CD14-positive monocyte (primary cell): ENCODE data around the gene TRIM3. TPM values are rescaled to one million over a fixed set of nuclear protein-coding genes. Genes with fewer than 3 reads are reported as not detected.

Experiments used
- DNase-seq, 3 donors: peaks; one replicate each; pipeline ENCODE4 v3.0.0-alpha.2; 2011 to 2022
- H2AFZ ChIP-seq: 2 replicates; pipeline ENCODE4 v1.6.0; 2012; ENCODE audit warnings: mild to moderate bottlenecking, low read depth, low read length, inconsistent platforms; ENCODE audit not compliant: insufficient read depth, poor library complexity, severe bottlenecking
- H3K27ac ChIP-seq, 2 donors: 1 replicate in 1 of 2; 2 replicates in 1 of 2; pipeline ENCODE4 v1.5.1; 2012 to 2013; ENCODE audit warnings: low read length in 2 of 2, control low read depth in 1 of 2, inconsistent platforms in 1 of 2, low read depth in 1 of 2, mild to moderate bottlenecking in 1 of 2
- H3K27me3 ChIP-seq, 2 donors: one replicate each; pipeline versions ENCODE4 v1.6.0 to v1.6.1; 2011 to 2013; ENCODE audit warnings: low read length in 2 of 2; ENCODE audit not compliant: control insufficient read depth in 2 of 2, insufficient read depth in 2 of 2
- H3K36me3 ChIP-seq, 2 donors: replicated peaks in 1 of 2; 1 replicate in 1 of 2; 2 replicates in 1 of 2; pipeline versions ENCODE4 v1.5.1 to v1.6.1; 2012 to 2013; ENCODE audit warnings: low read length in 2 of 2, control low read depth in 1 of 2, inconsistent platforms in 1 of 2, mild to moderate bottlenecking in 1 of 2; ENCODE audit not compliant: insufficient read depth in 2 of 2, control insufficient read depth in 1 of 2
- H3K4me1 ChIP-seq, 2 donors: 1 replicate in 1 of 2; 2 replicates in 1 of 2; pipeline versions ENCODE4 v1.5.1 to v1.6.1; 2012 to 2013; ENCODE audit warnings: low read length in 2 of 2, control low read depth in 1 of 2, inconsistent platforms in 1 of 2, mild to moderate bottlenecking in 1 of 2, moderate library complexity in 1 of 2; ENCODE audit not compliant: insufficient read depth in 2 of 2, control insufficient read depth in 1 of 2
- H3K4me2 ChIP-seq: replicated peaks from 2 replicates; pipeline ENCODE3; 2012; ENCODE audit warnings: low read length, moderate library complexity, mild to moderate bottlenecking; ENCODE audit not compliant: poor library complexity, severe bottlenecking; ENCODE audit errors: extremely low read depth
- H3K4me3 ChIP-seq, 3 experiments: fragments of 200-600 bp in 1 of 3; sonication (generic) in 1 of 3; replicated peaks in 1 of 3; 1 replicate in 2 of 3; 2 replicates in 1 of 3; pipeline ENCODE4 v1.5.1; 2011 to 2013; ENCODE audit warnings: low read length in 3 of 3, mild to moderate bottlenecking in 3 of 3, control low read depth in 2 of 3, low read depth in 2 of 3, inconsistent platforms in 1 of 3, moderate library complexity in 1 of 3
- H3K79me2 ChIP-seq: 2 replicates; pipeline ENCODE4 v1.6.0; 2012; ENCODE audit warnings: mild to moderate bottlenecking, control low read depth, inconsistent platforms, low read length, moderate library complexity; ENCODE audit not compliant: insufficient read depth
- H3K9ac ChIP-seq: 2 replicates; pipeline ENCODE4 v1.6.0; 2017; ENCODE audit warnings: low read length, mild to moderate bottlenecking; ENCODE audit not compliant: insufficient read depth, poor library complexity, severe bottlenecking
- H3K9me3 ChIP-seq, 2 donors: replicated peaks in 1 of 2; 1 replicate in 1 of 2; 2 replicates in 1 of 2; pipeline versions ENCODE4 v1.5.1 to v1.6.1; 2012 to 2013; ENCODE audit warnings: low read length in 2 of 2, control low read depth in 1 of 2; ENCODE audit not compliant: control insufficient read depth in 1 of 2, insufficient read depth in 1 of 2
- H4K20me1 ChIP-seq: 2 replicates; pipeline ENCODE4 v1.6.0; 2012; ENCODE audit warnings: mild to moderate bottlenecking, low read length, control low read depth, moderate library complexity; ENCODE audit not compliant: insufficient read depth
- H3K27ac Mint-ChIP-seq, 7 donors: one replicate each; pipeline ENCODE4 v1.8.0; 2020; ENCODE audit warnings: mild to moderate bottlenecking in 7 of 7, mixed read lengths in 7 of 7, moderate library complexity in 6 of 7, inconsistent platforms in 2 of 7
- H3K27me3 Mint-ChIP-seq, 3 donors: one replicate each; pipeline ENCODE4 v1.8.0; 2021 to 2022; ENCODE audit warnings: low read depth in 3 of 3, mild to moderate bottlenecking in 3 of 3, mixed read lengths in 3 of 3, moderate library complexity in 3 of 3, inconsistent platforms in 1 of 3
- H3K36me3 Mint-ChIP-seq, 2 donors: one replicate each; pipeline ENCODE4 v1.8.0; 2020; ENCODE audit warnings: mixed read lengths in 2 of 2, inconsistent platforms in 1 of 2, mild to moderate bottlenecking in 1 of 2
- H3K4me1 Mint-ChIP-seq: one replicate; pipeline ENCODE4 v1.8.0; 2020; ENCODE audit warnings: mild to moderate bottlenecking, mixed read lengths
- H3K4me3 Mint-ChIP-seq, 2 donors: one replicate each; pipeline ENCODE4 v1.8.0; 2020; ENCODE audit warnings: mild to moderate bottlenecking in 2 of 2, mixed read lengths in 2 of 2, moderate library complexity in 1 of 2
- H3K9me3 Mint-ChIP-seq, 7 donors: one replicate each; pipeline ENCODE4 v1.8.0; 2020 to 2022; ENCODE audit warnings: mixed read lengths in 7 of 7, mild to moderate bottlenecking in 6 of 7, moderate library complexity in 6 of 7, inconsistent platforms in 2 of 7
- WGBS: methylation state at CpG from one replicate; pipeline ENCODE4 v1.1.5; 2013; ENCODE audit warnings: missing lambda C conversion rate; ENCODE audit not compliant: insufficient coverage; 5-methylcytosine and 5-hydroxymethylcytosine counted together
- intact Hi-C, 2 donors: fragments of 100-400 bp; cut with micrococcal nuclease; formaldehyde crosslinking; loops; one replicate each; pipeline versions ENCODE4 v1.15.0 to v1.15.1; 2023
- polyA plus RNA-seq, 3 donors: library from polyadenylated mRNA; depleted of rRNA in 1 of 3; unstranded in 2 of 3; stranded (reverse) in 1 of 3; fragments of 300-500 nt in 2 of 3; fragments of >200 nt in 1 of 3; fragmentation: Illumina TruSeq in 2 of 3; gene quantifications; 1 replicate in 2 of 3; 2 replicates in 1 of 3; pipeline ENCODE4 v1.2.3, GENCODE V29; 2012 to 2021
- TF ChIP-seq, protein P1 (sequence below): fragments of 200-600 bp; IDR thresholded peaks from one replicate; pipeline ENCODE4 v1.8.0; 2022; ENCODE audit warnings: antibody characterized with exemption, mild to moderate bottlenecking

The TRIM3 gene
- polyA plus RNA-seq, 3 donors, result 1.7 to 36.2 (median 3.3) TPM

DNA sequence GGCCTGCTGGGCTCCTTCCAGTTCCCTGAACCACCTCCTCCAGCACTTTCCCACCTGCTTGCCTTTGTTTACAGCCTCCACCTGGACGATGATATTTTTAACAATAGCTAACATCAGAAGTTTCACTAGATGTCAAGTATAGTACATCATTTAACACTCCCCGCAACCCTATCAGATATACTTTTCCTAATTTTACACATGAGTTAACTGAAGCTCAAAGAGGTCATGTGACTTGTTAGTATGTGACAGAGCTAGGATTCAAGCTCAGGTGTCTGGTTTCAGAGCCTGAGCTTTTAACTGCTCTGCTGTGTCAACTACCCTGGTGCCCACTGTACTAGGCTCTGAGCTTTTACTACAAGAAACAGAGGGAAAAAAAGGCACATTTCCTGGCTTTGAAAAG is 18.7 kb downstream of the TRIM3 start:
- DNase-seq, result no peak
- WGBS, result 100% methylated on average over 1 of the region's 2 CpGs
- TF ChIP-seq, protein P1, sequence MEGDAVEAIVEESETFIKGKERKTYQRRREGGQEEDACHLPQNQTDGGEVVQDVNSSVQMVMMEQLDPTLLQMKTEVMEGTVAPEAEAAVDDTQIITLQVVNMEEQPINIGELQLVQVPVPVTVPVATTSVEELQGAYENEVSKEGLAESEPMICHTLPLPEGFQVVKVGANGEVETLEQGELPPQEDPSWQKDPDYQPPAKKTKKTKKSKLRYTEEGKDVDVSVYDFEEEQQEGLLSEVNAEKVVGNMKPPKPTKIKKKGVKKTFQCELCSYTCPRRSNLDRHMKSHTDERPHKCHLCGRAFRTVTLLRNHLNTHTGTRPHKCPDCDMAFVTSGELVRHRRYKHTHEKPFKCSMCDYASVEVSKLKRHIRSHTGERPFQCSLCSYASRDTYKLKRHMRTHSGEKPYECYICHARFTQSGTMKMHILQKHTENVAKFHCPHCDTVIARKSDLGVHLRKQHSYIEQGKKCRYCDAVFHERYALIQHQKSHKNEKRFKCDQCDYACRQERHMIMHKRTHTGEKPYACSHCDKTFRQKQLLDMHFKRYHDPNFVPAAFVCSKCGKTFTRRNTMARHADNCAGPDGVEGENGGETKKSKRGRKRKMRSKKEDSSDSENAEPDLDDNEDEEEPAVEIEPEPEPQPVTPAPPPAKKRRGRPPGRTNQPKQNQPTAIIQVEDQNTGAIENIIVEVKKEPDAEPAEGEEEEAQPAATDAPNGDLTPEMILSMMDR, result no peak

DNA sequence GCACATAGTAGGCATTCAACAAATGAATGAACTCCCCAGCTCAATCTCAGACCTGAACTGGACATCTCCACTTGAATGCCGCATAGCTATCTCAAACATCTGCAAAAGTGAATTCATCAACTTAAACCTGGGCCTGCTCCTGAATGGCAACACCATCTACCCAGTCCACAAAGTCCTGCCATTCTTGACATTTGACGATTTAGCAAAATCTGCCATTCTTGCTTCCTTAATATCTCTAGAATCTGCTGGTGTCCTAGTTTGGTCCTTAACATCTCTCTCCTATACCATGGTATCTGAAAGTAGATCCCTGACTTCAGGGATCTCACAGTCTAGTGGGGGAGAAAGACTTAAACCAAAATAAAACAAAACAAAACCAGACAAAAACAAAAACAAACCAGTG is 20.6 kb downstream of the TRIM3 start:
- TF ChIP-seq, protein P1, result no peak
- Mint-ChIP-seq H3K27ac (no peak overlapping the region), H3K4me1 (no peaks in the 10 kb centered on the region), H3K27me3 (peaks cover 0 to 1% (median 0%) of the 10 kb centered on the region in 3 donors), H3K4me3 (no peak overlapping the region), H3K9me3 (no peaks in the 10 kb centered on the region), H3K36me3 (peaks cover 52 to 57% of the 10 kb centered on the region in 2 donors)
- no peaks in the 10 kb centered on the region for H3K27me3 ChIP-seq
- no peaks in the 10 kb centered on the region for H4K20me1 ChIP-seq
- DNase-seq, result no peak
- intact Hi-C loops, result no loop called here
- H3K27ac ChIP-seq, result no peak overlapping the region
- no peak overlapping the region for H3K4me3 ChIP-seq
- H2AFZ ChIP-seq, result no peak overlapping the region
- H3K4me2 ChIP-seq, result no peak overlapping the region
- H3K9me3 ChIP-seq, result no peaks in the 10 kb centered on the region
- no peaks in the 10 kb centered on the region for H3K4me1 ChIP-seq
- H3K79me2 ChIP-seq, result no peaks in the 10 kb centered on the region
- WGBS, result 100% methylated on average over 2 of the region's 2 CpGs
- H3K36me3 ChIP-seq, result peaks cover 80 to 97% of the 10 kb centered on the region in 2 donors
- no peak overlapping the region for H3K9ac ChIP-seq

More for the DNA sequence above, 18.7 kb downstream of the TRIM3 start:
- H3K36me3 Mint-ChIP-seq, result peaks cover 53 to 57% of the 10 kb centered on the region in 2 donors
- Histone ChIP-seq H3K36me3 (peaks cover 71 to 97% of the 10 kb centered on the region in 2 donors), H3K4me2 (no peak overlapping the region), H3K27me3 (no peaks in the 10 kb centered on the region), H3K79me2 (no peaks in the 10 kb centered on the region), H4K20me1 (no peaks in the 10 kb centered on the region), H3K27ac (no peak overlapping the region), H3K4me3 (no peak overlapping the region), H3K4me1 (no peaks in the 10 kb centered on the region), H3K9ac (no peak overlapping the region), H3K9me3 (no peaks in the 10 kb centered on the region), H2AFZ (no peak overlapping the region)
- intact Hi-C loops, result no loop called here
- no peaks in the 10 kb centered on the region for H3K9me3 Mint-ChIP-seq
- no peaks in the 10 kb centered on the region for H3K4me1 Mint-ChIP-seq
- H3K27me3 Mint-ChIP-seq, result peaks cover 0 to 2% (median 0%) of the 10 kb centered on the region in 3 donors
- H3K27ac Mint-ChIP-seq, result no peak overlapping the region
- H3K4me3 Mint-ChIP-seq, result no peak overlapping the region
